CD14-positive monocyte (primary cell): ENCODE data around the gene DNAH9. TPM values are rescaled to one million over a fixed set of nuclear protein-coding genes. Genes with fewer than 3 reads are reported as not detected.

Experiments used
- DNase-seq, 3 donors: peaks; one replicate each; pipeline ENCODE4 v3.0.0-alpha.2; 2011 to 2022
- H2AFZ ChIP-seq: 2 replicates; pipeline ENCODE4 v1.6.0; 2012; ENCODE audit warnings: mild to moderate bottlenecking, low read depth, low read length, inconsistent platforms; ENCODE audit not compliant: insufficient read depth, poor library complexity, severe bottlenecking
- H3K27ac ChIP-seq, 2 donors: 1 replicate in 1 of 2; 2 replicates in 1 of 2; pipeline ENCODE4 v1.5.1; 2012 to 2013; ENCODE audit warnings: low read length in 2 of 2, control low read depth in 1 of 2, inconsistent platforms in 1 of 2, low read depth in 1 of 2, mild to moderate bottlenecking in 1 of 2
- H3K27me3 ChIP-seq, 2 donors: one replicate each; pipeline versions ENCODE4 v1.6.0 to v1.6.1; 2011 to 2013; ENCODE audit warnings: low read length in 2 of 2; ENCODE audit not compliant: control insufficient read depth in 2 of 2, insufficient read depth in 2 of 2
- H3K36me3 ChIP-seq, 2 donors: replicated peaks in 1 of 2; 1 replicate in 1 of 2; 2 replicates in 1 of 2; pipeline versions ENCODE4 v1.5.1 to v1.6.1; 2012 to 2013; ENCODE audit warnings: low read length in 2 of 2, control low read depth in 1 of 2, inconsistent platforms in 1 of 2, mild to moderate bottlenecking in 1 of 2; ENCODE audit not compliant: insufficient read depth in 2 of 2, control insufficient read depth in 1 of 2
- H3K4me1 ChIP-seq, 2 donors: 1 replicate in 1 of 2; 2 replicates in 1 of 2; pipeline versions ENCODE4 v1.5.1 to v1.6.1; 2012 to 2013; ENCODE audit warnings: low read length in 2 of 2, control low read depth in 1 of 2, inconsistent platforms in 1 of 2, mild to moderate bottlenecking in 1 of 2, moderate library complexity in 1 of 2; ENCODE audit not compliant: insufficient read depth in 2 of 2, control insufficient read depth in 1 of 2
- H3K4me2 ChIP-seq: replicated peaks from 2 replicates; pipeline ENCODE3; 2012; ENCODE audit warnings: low read length, moderate library complexity, mild to moderate bottlenecking; ENCODE audit not compliant: poor library complexity, severe bottlenecking; ENCODE audit errors: extremely low read depth
- H3K4me3 ChIP-seq, 3 experiments: fragments of 200-600 bp in 1 of 3; sonication (generic) in 1 of 3; replicated peaks in 1 of 3; 1 replicate in 2 of 3; 2 replicates in 1 of 3; pipeline ENCODE4 v1.5.1; 2011 to 2013; ENCODE audit warnings: low read length in 3 of 3, mild to moderate bottlenecking in 3 of 3, control low read depth in 2 of 3, low read depth in 2 of 3, inconsistent platforms in 1 of 3, moderate library complexity in 1 of 3
- H3K79me2 ChIP-seq: 2 replicates; pipeline ENCODE4 v1.6.0; 2012; ENCODE audit warnings: mild to moderate bottlenecking, control low read depth, inconsistent platforms, low read length, moderate library complexity; ENCODE audit not compliant: insufficient read depth
- H3K9ac ChIP-seq: 2 replicates; pipeline ENCODE4 v1.6.0; 2017; ENCODE audit warnings: low read length, mild to moderate bottlenecking; ENCODE audit not compliant: insufficient read depth, poor library complexity, severe bottlenecking
- H3K9me3 ChIP-seq, 2 donors: replicated peaks in 1 of 2; 1 replicate in 1 of 2; 2 replicates in 1 of 2; pipeline versions ENCODE4 v1.5.1 to v1.6.1; 2012 to 2013; ENCODE audit warnings: low read length in 2 of 2, control low read depth in 1 of 2; ENCODE audit not compliant: control insufficient read depth in 1 of 2, insufficient read depth in 1 of 2
- H4K20me1 ChIP-seq: 2 replicates; pipeline ENCODE4 v1.6.0; 2012; ENCODE audit warnings: mild to moderate bottlenecking, low read length, control low read depth, moderate library complexity; ENCODE audit not compliant: insufficient read depth
- H3K27ac Mint-ChIP-seq, 7 donors: one replicate each; pipeline ENCODE4 v1.8.0; 2020; ENCODE audit warnings: mild to moderate bottlenecking in 7 of 7, mixed read lengths in 7 of 7, moderate library complexity in 6 of 7, inconsistent platforms in 2 of 7
- H3K27me3 Mint-ChIP-seq, 3 donors: one replicate each; pipeline ENCODE4 v1.8.0; 2021 to 2022; ENCODE audit warnings: low read depth in 3 of 3, mild to moderate bottlenecking in 3 of 3, mixed read lengths in 3 of 3, moderate library complexity in 3 of 3, inconsistent platforms in 1 of 3
- H3K36me3 Mint-ChIP-seq, 2 donors: one replicate each; pipeline ENCODE4 v1.8.0; 2020; ENCODE audit warnings: mixed read lengths in 2 of 2, inconsistent platforms in 1 of 2, mild to moderate bottlenecking in 1 of 2
- H3K4me1 Mint-ChIP-seq: one replicate; pipeline ENCODE4 v1.8.0; 2020; ENCODE audit warnings: mild to moderate bottlenecking, mixed read lengths
- H3K4me3 Mint-ChIP-seq, 2 donors: one replicate each; pipeline ENCODE4 v1.8.0; 2020; ENCODE audit warnings: mild to moderate bottlenecking in 2 of 2, mixed read lengths in 2 of 2, moderate library complexity in 1 of 2
- H3K9me3 Mint-ChIP-seq, 7 donors: one replicate each; pipeline ENCODE4 v1.8.0; 2020 to 2022; ENCODE audit warnings: mixed read lengths in 7 of 7, mild to moderate bottlenecking in 6 of 7, moderate library complexity in 6 of 7, inconsistent platforms in 2 of 7
- WGBS: methylation state at CpG from one replicate; pipeline ENCODE4 v1.1.5; 2013; ENCODE audit warnings: missing lambda C conversion rate; ENCODE audit not compliant: insufficient coverage; 5-methylcytosine and 5-hydroxymethylcytosine counted together
- intact Hi-C, 2 donors: fragments of 100-400 bp; cut with micrococcal nuclease; formaldehyde crosslinking; loops; one replicate each; pipeline versions ENCODE4 v1.15.0 to v1.15.1; 2023
- polyA plus RNA-seq, 3 donors: library from polyadenylated mRNA; depleted of rRNA in 1 of 3; unstranded in 2 of 3; stranded (reverse) in 1 of 3; fragments of 300-500 nt in 2 of 3; fragments of >200 nt in 1 of 3; fragmentation: Illumina TruSeq in 2 of 3; gene quantifications; 1 replicate in 2 of 3; 2 replicates in 1 of 3; pipeline ENCODE4 v1.2.3, GENCODE V29; 2012 to 2021
- TF ChIP-seq, protein P1 (sequence below): fragments of 200-600 bp; IDR thresholded peaks from one replicate; pipeline ENCODE4 v1.8.0; 2022; ENCODE audit warnings: antibody characterized with exemption, mild to moderate bottlenecking

DNAH9 gene
- polyA plus RNA-seq, 3 donors: not detected

DNA sequence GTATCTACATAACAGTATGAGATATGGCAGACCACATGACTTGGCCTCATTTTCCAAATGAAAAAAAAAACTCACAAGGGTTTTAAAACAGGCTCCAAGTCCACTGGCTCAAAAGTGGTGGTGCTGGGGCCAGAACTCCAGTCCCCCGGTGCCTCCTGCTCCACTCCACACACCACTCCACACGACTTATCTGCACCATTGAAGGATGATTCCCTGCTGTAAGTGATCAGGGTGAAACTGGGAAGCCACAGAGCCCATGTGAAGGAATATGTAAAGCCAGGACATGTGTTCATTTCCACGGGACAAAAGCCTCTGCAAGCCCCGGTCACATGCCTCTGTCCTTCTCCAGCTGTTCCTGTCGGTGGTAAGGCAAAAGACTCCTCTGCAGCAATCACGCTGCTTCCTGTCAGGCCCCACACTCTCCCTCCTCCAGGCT lies 301.8 kb downstream of the DNAH9 start:
- intact Hi-C loops: no loop called here
- DNase-seq: no peak
- H3K9me3 ChIP-seq: peaks cover 11 to 18% of the 10 kb centered on the region in 2 donors
- no peak overlapping the region for H3K9ac ChIP-seq
- 32% methylated on average over 3 of the region's 6 CpGs for WGBS
- H3K27me3 Mint-ChIP-seq: no peaks in the 10 kb centered on the region
- H3K9me3 Mint-ChIP-seq: peaks cover 12 to 42% (median 25%) of the 10 kb centered on the region in 7 donors
- no peak overlapping the region for H3K4me3 ChIP-seq
- no peaks in the 10 kb centered on the region for H3K27me3 ChIP-seq
- H4K20me1 ChIP-seq: no peaks in the 10 kb centered on the region
- TF ChIP-seq, protein P1, sequence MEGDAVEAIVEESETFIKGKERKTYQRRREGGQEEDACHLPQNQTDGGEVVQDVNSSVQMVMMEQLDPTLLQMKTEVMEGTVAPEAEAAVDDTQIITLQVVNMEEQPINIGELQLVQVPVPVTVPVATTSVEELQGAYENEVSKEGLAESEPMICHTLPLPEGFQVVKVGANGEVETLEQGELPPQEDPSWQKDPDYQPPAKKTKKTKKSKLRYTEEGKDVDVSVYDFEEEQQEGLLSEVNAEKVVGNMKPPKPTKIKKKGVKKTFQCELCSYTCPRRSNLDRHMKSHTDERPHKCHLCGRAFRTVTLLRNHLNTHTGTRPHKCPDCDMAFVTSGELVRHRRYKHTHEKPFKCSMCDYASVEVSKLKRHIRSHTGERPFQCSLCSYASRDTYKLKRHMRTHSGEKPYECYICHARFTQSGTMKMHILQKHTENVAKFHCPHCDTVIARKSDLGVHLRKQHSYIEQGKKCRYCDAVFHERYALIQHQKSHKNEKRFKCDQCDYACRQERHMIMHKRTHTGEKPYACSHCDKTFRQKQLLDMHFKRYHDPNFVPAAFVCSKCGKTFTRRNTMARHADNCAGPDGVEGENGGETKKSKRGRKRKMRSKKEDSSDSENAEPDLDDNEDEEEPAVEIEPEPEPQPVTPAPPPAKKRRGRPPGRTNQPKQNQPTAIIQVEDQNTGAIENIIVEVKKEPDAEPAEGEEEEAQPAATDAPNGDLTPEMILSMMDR: no peak
- H3K36me3 ChIP-seq: no peaks in the 10 kb centered on the region
- no peaks in the 10 kb centered on the region for H3K4me1 ChIP-seq
- no peaks in the 10 kb centered on the region for H3K79me2 ChIP-seq
- no peaks in the 10 kb centered on the region for H3K4me1 Mint-ChIP-seq
- no peak overlapping the region for H3K27ac Mint-ChIP-seq
- H3K4me3 Mint-ChIP-seq: no peak overlapping the region
- no peak overlapping the region for H3K4me2 ChIP-seq
- no peak overlapping the region for H2AFZ ChIP-seq
- H3K36me3 Mint-ChIP-seq: no peaks in the 10 kb centered on the region
- H3K27ac ChIP-seq: no peak overlapping the region

DNA sequence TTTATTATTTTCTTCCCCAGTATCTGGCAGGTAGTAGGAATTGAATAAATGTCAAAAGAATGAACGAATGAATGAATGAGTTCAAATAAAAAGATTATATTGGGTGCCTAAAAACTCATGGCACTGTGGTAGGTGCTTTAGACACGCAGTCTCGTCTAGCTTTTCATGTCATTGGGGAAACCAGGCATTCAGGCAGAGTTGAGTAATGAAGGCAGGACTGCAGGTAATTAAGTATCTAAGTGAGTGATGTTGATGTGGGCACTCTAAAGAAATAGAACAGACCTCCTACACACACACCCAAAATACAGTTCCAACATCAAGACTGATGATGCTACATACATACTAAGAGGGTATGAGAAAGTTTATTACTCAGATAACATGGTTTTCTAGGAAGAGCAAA lies 302.4 kb downstream of the DNAH9 start:
- no peak overlapping the region for H3K4me3 Mint-ChIP-seq
- no peaks in the 10 kb centered on the region for H3K4me1 Mint-ChIP-seq
- H3K9me3 Mint-ChIP-seq: peaks cover 12 to 45% (median 25%) of the 10 kb centered on the region in 7 donors
- no peak overlapping the region for H3K27ac Mint-ChIP-seq
- Histone ChIP-seq H3K27me3 (no peaks in the 10 kb centered on the region), H3K9ac (no peak overlapping the region), H4K20me1 (no peaks in the 10 kb centered on the region), H2AFZ (no peak overlapping the region), H3K4me1 (no peaks in the 10 kb centered on the region), H3K9me3 (peaks cover 13 to 18% of the 10 kb centered on the region in 2 donors), H3K4me2 (no peak overlapping the region), H3K4me3 (no peak overlapping the region), H3K27ac (no peak overlapping the region), H3K36me3 (no peaks in the 10 kb centered on the region), H3K79me2 (no peaks in the 10 kb centered on the region)
- intact Hi-C loops: no loop called here
- DNase-seq: no peak
- H3K27me3 Mint-ChIP-seq: peaks cover 0 to 1% (median 0%) of the 10 kb centered on the region in 3 donors
- no peaks in the 10 kb centered on the region for H3K36me3 Mint-ChIP-seq
- WGBS: 88% methylated on average over 2 of the region's 3 CpGs
- TF ChIP-seq, protein P1: no peak
